ENCODE data around the gene PROX1.
A peak's percentile ranks its signal among the peaks of the same experiment; 100 is the strongest.

PROX1 gene

GRCh38 chr1:214002060-214002459 lies 14.3 kb downstream of the PROX1 start:
- peak; percentile 30 for DNase-seq

DNA sequence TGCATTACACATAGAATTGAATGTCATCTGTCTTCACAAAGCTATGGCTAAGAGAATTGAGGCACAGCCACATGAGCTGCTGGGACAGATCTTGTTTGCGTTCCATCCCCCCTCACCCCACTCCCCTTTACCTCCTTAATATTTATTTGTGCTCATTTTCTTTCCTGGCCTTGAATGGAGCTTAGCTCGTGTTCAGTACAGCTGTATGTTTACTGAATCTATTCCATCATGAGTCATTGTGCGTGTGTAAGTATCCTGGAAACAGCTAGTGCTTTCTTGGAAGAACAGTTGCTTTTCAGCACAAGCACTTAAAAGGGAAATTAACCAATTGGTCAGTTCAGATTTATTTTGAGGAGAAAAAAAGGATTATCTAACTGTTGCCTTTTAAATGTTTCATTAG lies 14.7 kb downstream of the PROX1 start:
- DNase-seq: peak; percentile 57

GRCh38 chr1:214003233-214003632 lies 15.5 kb downstream of the PROX1 start:
- no peak for DNase-seq

DNA sequence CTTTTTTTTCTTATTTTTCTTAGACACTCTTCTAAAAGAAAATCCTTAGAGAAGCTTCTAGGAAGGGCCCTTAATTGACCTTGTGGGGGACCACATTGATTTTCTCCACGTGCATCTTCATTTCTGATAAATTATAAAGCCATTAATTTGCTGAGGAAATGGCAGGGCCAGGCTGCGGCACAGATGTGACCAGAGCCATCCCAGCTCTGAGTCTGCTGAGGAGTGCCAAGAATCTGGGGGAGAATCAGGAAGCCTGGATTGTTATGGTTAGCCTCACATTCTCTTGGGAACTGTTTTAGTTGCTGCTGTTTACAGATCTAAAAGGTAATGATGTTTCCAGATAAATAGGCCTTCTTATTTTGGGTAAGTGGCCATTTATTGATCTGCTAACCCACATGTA lies 16.2 kb downstream of the PROX1 start:
- no peak for DNase-seq

DNA sequence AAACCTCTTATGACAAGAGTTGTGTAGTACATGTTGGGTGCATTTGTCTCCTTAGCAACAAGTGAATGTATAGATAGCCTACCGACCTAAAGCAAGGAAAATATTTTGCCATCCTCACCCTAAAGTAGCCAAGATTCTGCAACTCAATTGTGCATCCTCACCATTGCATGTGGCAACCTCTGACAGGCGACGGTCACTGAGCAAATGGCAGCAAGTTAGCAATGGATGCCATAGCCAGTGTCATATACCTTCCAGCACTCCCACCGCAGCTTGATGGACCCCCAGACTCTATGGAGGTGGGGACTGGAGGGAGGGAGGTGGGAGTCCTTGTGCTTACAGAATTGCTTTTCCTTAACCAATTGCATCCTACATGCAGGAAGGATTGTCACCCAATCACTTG lies 17.0 kb downstream of the PROX1 start:
- no peak for DNase-seq

DNA sequence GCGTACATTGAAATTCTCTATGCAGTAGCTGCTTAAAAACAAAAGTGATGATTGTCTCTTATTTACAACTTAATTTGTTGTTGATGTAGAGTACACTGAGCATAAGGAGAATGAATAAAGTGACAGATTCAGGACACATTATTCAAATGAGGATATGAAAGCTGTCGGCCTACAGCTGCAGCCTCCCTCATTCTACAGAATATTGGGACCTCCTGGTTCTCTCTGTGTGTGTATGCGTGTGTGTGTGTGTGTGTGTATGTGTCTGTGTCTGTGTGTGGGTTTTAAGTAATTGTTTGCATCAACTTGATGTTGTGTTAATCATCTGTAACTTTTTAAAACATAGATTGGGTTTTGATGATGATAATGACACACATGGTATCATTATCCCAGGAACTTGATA lies 17.9 kb downstream of the PROX1 start:
- DNase-seq: no peak

DNA sequence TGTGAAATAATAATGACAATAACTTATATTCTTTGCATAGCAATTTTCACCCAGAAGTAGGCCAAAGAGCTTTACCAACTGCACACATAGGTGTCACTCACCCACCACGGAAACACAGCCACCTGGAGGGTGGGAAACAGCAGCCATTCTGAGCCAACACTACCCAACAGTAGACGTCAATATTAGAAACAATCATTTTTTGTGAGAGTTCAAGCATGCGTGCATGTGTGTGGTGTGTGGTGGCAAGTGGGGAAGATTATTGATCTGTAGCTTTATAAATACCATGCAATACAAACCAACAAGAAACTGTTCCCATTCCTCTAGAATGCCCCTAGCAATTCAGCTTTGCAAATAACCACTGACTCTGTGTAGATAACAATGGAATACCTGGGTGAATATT lies 19.1 kb downstream of the PROX1 start:
- no peak for DNase-seq

DNA sequence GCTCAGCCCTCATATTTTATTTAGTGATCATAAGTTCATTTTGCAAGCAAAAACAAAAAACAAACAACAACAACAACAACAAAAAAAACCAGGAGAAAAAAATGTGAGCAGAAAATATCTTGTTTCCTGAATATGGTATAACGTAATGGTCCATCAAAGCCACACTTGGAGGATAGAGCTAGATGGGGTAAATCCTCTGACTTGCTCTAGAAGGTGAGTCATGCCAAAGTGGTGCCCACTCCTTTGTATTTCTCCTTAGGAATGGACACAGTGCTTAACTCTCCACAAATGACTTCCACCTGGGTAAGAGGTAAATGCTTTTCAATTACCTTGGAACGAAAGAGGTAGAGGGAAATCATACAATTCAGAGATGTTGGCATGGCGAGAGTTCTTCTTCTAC lies 20.6 kb downstream of the PROX1 start:
- DNase-seq: no peak

DNA sequence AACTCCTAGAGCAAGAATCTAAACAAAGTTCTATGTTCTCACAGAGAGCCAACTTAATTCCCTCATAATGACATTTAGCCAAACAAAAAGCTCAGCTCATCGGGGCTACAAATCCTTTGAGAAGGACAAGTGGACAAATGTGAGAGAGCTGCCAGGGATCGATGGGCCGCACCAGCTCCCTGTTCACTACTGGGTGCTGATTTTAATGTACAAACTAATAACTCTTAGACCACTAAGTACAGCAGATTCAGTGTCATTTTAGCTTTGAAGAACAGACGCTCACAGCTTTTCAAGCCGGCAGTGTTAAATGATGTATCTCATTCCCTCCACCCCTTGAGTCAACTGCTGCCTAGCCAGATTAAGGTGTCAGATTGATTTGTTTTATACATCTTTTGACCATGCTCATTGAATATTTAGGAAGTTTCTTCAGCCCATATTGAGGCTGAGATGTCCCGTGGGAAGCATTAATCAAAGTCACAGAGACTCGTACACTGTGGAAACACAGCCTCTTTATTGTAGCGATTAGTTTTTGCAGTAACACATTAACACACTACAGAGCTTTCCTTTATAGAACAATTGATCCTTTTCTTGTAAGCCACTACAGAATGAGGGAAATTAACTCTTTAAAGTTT lies 21.1 kb downstream of the PROX1 start:
- peak; percentile 37 for DNase-seq

DNA sequence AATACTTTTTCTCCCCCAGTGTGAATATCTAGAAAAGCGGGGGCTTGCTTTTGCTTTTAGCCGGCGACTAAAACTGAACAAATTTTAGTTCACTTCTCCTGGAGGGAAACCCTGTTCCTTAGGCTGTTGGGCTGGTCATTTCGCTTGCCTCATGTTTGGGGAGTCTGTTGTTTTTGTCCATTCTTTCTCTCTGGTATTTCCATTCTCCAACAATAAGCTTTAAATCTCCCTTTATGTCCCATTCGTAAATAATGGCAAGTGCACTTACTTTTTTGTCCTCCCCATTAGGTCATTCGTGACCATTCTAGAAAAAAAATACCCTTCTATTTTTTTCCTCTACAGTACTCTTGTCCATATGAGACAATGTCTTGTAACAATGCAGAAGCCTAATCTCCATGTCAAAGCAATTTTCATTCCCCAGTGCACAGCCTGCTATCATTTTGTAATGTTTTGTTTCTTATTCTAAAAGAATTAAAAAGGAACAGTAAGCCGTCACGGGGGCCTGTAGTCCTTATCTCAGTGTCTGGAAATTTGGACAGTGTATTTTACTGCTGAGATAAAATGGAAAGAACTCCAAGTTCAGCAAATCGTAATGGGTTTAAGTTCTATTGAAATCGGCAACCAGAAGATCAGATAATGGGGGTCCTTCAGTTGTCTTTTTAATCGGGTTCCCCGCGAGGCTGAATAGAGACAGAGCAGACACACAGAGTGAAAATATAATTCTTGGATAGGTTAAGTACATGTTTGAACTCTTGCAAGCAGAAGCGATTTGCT lies 21.8 kb downstream of the PROX1 start:
- DNase-seq: no peak

DNA sequence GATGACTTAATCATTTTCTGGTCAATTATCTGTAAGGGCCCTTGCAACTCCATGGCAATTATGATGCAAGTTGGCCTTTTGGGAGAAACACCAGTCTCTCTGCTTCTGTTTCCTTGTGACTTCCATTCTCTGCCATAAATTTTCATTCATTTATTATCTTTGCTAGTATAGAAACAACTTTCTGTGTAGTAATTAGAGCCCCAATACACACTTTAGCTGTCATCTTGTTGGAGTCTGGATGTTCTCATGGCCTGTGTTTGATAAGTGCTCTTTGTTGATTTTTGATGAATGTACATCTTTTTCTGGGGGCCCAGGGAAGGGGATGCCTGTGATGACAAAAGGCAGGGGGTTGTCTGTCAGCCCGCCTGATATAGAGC lies 22.4 kb downstream of the PROX1 start:
- DNase-seq: no peak

GRCh38 chr1:214010717-214011116 lies 22.9 kb downstream of the PROX1 start:
- no peak for DNase-seq

GRCh38 chr1:214012418-214012817 lies 24.6 kb downstream of the PROX1 start:
- no peak for DNase-seq

GRCh38 chr1:214013614-214014377 lies 26.0 kb downstream of the PROX1 start:
- DNase-seq: no peak

DNA sequence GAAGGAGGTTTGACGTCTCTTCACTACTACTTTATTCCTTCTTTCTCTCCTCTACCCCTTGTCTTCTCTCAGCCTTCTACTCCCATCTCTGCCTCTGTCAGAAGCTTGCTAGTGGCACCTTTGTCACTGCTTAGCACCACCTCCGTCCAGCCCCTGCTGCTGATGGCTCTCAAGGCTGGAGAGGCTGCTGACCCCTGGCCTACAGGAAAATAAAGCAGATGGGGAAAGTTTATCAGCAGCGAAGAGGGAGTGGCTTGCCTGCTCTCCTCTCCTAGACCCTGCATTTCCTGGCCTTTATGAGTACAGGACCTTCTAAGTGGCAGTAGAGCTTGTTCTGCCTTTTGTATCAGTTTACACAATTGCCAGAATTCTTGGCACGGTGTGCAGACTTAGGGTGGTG lies 27.0 kb downstream of the PROX1 start:
- no peak for DNase-seq

DNA sequence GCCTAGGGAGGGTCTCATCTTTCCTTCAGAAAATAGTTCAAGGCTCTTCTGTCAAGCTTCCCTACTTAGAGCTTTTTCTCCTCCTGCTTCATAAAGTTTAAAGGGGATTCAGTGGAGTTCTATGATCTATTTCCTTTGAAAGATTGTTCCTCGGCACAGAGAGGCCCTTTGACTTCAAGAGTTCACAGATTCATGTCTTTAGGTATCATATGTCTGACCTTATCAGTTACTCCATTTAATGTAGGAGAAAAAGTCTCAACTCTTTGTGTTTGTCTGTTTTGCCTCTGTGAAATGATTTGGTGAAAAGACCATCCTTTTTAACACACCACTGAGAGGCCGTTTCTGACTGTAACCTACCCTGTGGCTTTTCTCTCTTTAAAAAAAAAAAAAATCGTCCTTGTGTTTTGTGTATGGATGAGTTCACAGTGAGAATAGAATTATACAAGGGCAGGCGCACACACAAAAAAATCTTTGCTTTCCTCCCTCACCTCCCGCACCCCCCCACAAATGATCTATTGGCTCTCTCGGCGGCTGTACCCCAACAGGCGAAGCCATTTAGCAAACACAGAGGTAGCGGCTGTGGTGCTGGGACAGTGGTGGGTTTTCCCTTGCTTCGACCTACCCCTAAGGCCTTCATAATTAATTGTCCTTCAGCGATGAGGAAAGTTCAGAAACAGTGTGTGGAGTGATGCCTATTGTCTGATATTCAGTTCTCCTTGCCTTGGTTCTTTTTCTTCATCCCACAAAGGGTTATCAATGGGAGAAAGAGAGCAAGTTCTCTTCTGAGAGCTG lies 29.6 kb downstream of the PROX1 start:
- DNase-seq: no peak

- DNase-seq: peak; percentile 46
Observed at GRCh38 chr1:214018386-214019268, 30.9 kb downstream of the PROX1 start.

DNA sequence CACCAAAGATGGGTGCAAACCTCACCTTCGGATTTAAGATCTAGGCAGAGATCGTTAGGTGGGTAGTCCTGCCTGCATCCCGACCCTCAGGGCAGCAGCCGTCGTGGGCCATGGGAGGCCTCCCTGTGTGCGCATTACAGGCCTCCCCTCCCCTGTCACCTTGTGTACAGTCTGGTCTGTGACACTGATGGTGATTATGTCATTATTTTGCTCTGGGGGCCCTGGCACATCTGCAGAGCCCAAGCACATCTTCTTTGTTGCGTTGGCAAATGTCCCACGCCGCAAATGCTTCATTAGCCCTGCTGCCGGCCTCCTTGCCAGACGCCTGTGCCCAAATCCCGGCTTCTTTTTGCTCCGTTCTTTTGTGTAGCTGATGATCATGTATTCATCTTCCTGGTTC lies 31.7 kb downstream of the PROX1 start:
- no peak for DNase-seq

- DNase-seq: no peak
Observed at GRCh38 chr1:214021321-214021720, 33.5 kb downstream of the PROX1 start.

- no peak for DNase-seq
Observed at GRCh38 chr1:214022229-214022791, 34.5 kb downstream of the PROX1 start.

- DNase-seq: no peak
Observed at GRCh38 chr1:214022810-214023425, 35.1 kb downstream of the PROX1 start.

All from NCI-H1436 (cell line).